SU-DHL-6 (cell line): ENCODE data around the gene HSD3B7.

Experiments
- EZH2phosphoT487 ChIP-seq: fragments of 200-600 bp; sonication (generic), shearing (Covaris generic); conservative IDR thresholded peaks from 2 replicates; pipeline ENCODE4 v1.6.1; 2018; ENCODE audit warnings: mild to moderate bottlenecking, antibody characterized with exemption, low read length, moderate library complexity, mixed read lengths
- TF ChIP-seq, protein P1 (sequence below): fragments of 200-600 bp; sonication (generic); IDR thresholded peaks from one replicate; pipeline ENCODE4 v1.5.1; 2017; ENCODE audit warnings: antibody characterized with exemption, mild to moderate bottlenecking, low read length, moderate library complexity; ENCODE audit not compliant: insufficient read depth, poor library complexity, severe bottlenecking

DNA sequence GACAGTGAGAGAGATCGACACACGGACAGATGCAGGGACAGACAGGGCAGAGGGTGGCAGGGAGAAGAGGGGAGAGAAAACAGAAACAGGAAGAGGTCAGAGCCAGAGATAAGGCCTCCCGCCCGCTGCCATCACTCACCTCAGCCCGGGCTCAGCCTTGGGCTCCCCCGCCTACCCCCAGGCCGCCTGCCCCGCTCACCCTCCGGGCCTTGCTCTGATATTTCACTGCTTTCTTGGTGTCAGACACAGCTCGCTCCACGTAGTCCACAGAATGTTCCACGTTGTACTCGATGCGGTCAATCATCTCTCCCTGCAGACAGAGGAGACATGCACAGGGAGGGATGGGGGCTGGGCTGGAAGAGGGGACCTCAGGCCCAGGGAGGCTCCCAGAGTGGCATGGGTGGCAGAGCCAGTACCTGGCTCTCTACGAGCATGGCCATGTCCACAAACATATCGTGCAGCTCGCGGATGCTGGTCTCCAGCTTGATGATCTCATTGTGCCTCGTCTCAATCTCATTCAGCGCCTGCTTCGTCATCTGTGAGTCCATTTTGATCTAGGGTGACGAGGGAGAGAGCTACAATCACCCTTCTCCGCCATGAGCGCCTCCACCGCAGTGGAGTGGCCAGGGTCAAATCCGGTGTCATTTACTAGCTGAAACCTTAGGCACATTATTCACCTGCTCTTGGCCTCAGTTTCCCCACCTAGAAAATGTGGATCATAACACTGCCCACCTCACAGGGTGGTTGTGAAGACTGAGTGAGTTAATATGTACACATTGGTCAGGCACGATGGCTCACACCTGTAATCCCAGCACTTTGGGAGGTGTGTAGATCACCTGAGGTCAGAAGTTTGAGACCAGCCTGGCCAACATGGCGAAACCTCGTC is 8.2 kb downstream of the HSD3B7 start:
- TF ChIP-seq, protein P1, sequence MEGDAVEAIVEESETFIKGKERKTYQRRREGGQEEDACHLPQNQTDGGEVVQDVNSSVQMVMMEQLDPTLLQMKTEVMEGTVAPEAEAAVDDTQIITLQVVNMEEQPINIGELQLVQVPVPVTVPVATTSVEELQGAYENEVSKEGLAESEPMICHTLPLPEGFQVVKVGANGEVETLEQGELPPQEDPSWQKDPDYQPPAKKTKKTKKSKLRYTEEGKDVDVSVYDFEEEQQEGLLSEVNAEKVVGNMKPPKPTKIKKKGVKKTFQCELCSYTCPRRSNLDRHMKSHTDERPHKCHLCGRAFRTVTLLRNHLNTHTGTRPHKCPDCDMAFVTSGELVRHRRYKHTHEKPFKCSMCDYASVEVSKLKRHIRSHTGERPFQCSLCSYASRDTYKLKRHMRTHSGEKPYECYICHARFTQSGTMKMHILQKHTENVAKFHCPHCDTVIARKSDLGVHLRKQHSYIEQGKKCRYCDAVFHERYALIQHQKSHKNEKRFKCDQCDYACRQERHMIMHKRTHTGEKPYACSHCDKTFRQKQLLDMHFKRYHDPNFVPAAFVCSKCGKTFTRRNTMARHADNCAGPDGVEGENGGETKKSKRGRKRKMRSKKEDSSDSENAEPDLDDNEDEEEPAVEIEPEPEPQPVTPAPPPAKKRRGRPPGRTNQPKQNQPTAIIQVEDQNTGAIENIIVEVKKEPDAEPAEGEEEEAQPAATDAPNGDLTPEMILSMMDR = no peak
- TF ChIP-seq EZH2phosphoT487 = no peak
